KG1 (cell line): ENCODE measurements around the gene DENND4A.
"Not testable (repeated sequence)": the region's sequence is repeated elsewhere in the genome, so short reads cannot be mapped to it uniquely, and the experiment has no call there.

Experiments
- DNase-seq: peaks from one replicate; lab custom pipeline; 2025; lab: John Stamatoyannopoulos, UW

Gene DENND4A

GRCh38 chr15:65789105-65789504 lies 3.0 kb downstream of the DENND4A start:
- no peak for DNase-seq

- DNase-seq: no peak
These were observed 4.8 kb downstream of the DENND4A start for GRCh38 chr15:65787260-65787659.

- no peak for DNase-seq
These were observed 6.9 kb downstream of the DENND4A start for GRCh38 chr15:65785151-65785550.

GRCh38 chr15:65783872-65784271 lies 8.2 kb downstream of the DENND4A start:
- DNase-seq: no peak

GRCh38 chr15:65782096-65782495 lies 10.0 kb downstream of the DENND4A start:
- DNase-seq: no peak

GRCh38 chr15:65778701-65779100 lies 13.4 kb downstream of the DENND4A start:
- not testable (repeated sequence) for DNase-seq

GRCh38 chr15:65778269-65778668 lies 13.8 kb downstream of the DENND4A start:
- DNase-seq: no peak

GRCh38 chr15:65777843-65778242 lies 14.2 kb downstream of the DENND4A start:
- no peak for DNase-seq

GRCh38 chr15:65777053-65777452 lies 15.0 kb downstream of the DENND4A start:
- DNase-seq: no peak

- DNase-seq: no peak
These were observed 18.5 kb downstream of the DENND4A start for GRCh38 chr15:65773386-65774111.

- DNase-seq: no peak
These were observed 19.2 kb downstream of the DENND4A start for GRCh38 chr15:65772930-65773329.

- no peak for DNase-seq
These were observed 20.2 kb downstream of the DENND4A start for GRCh38 chr15:65771870-65772269.

GRCh38 chr15:65769482-65769881 lies 22.6 kb downstream of the DENND4A start:
- DNase-seq: no peak

GRCh38 chr15:65767895-65768294 lies 24.2 kb downstream of the DENND4A start:
- no peak for DNase-seq

- no peak for DNase-seq
These were observed 24.9 kb downstream of the DENND4A start for GRCh38 chr15:65767264-65767595.

- DNase-seq: no peak
These were observed 25.4 kb downstream of the DENND4A start for GRCh38 chr15:65766422-65767263.

- no peak for DNase-seq
These were observed 27.0 kb downstream of the DENND4A start for GRCh38 chr15:65765106-65765505.

- no peak for DNase-seq
These were observed 28.9 kb downstream of the DENND4A start for GRCh38 chr15:65762914-65763787.

GRCh38 chr15:65762399-65762798 lies 29.7 kb downstream of the DENND4A start:
- no peak for DNase-seq

GRCh38 chr15:65761210-65761926 lies 30.7 kb downstream of the DENND4A start:
- no peak for DNase-seq

GRCh38 chr15:65759441-65759840 lies 32.7 kb downstream of the DENND4A start:
- no peak for DNase-seq

- DNase-seq: no peak
These were observed 33.9 kb downstream of the DENND4A start for GRCh38 chr15:65758242-65758641.
